K562 (cell line): ENCODE measurements around the gene REEP2. TPM values are rescaled to one million over a fixed set of nuclear protein-coding genes. Genes with fewer than 3 reads are reported as not detected.
A peak's percentile ranks its signal among the peaks of the same experiment; 100 is the strongest.

Experiments
- C11orf30 ChIP-seq: fragments of 450-650 bp; IDR thresholded peaks from 2 replicates; pipeline ENCODE4 v1.6.1; 2016; ENCODE audit warnings: low read depth, mild to moderate bottlenecking
- CBX8 ChIP-seq: fragments of 200-600 bp; sonication (generic); IDR thresholded peaks from 2 replicates; pipeline ENCODE4 v1.6.1; 2012; ENCODE audit warnings: borderline replicate concordance, mixed run types, low read depth, mild to moderate bottlenecking, moderate library complexity, mixed read lengths, low read length, control low read depth, inconsistent platforms; ENCODE audit not compliant: poor library complexity, severe bottlenecking; ENCODE audit errors: extremely low read depth
- EZH2 ChIP-seq: IDR thresholded peaks from 2 replicates; pipeline ENCODE4 v1.6.1; 2012; ENCODE audit warnings: low read depth, mild to moderate bottlenecking, inconsistent platforms, low read length, borderline replicate concordance
- FOXK2 ChIP-seq, 2 experiments: fragments of 450-650 bp; IDR thresholded peaks in 1 of 2; conservative IDR thresholded peaks in 1 of 2; 2 replicates each; pipeline ENCODE4 v1.6.1; 2016; ENCODE audit warnings: low read depth in 2 of 2, mild to moderate bottlenecking in 1 of 2
- GABPB2 ChIP-seq: fragments of 250-450 bp; sonication (Bioruptor Pico); conservative IDR thresholded peaks from 2 replicates; pipeline ENCODE4 v1.5.1; 2021; ENCODE audit warnings: mild to moderate bottlenecking
- GATAD2B ChIP-seq: fragments of 450-650 bp; IDR thresholded peaks from 2 replicates; pipeline ENCODE4 v1.6.1; 2017; ENCODE audit warnings: mild to moderate bottlenecking, borderline replicate concordance
- GTF2A2 ChIP-seq: IDR thresholded peaks from 2 replicates; pipeline ENCODE4 v1.6.1; 2016; ENCODE audit warnings: mild to moderate bottlenecking, missing genetic modification characterization, missing compliant biosample characterization
- HDAC1 ChIP-seq, 2 experiments: fragments of 450-650 bp; IDR thresholded peaks; 2 replicates each; pipeline ENCODE4 v1.6.1; 2016 to 2017; ENCODE audit warnings: inconsistent platforms in 1 of 2, mild to moderate bottlenecking in 1 of 2, moderate library complexity in 1 of 2
- MCM2 ChIP-seq: fragments of 450-650 bp; IDR thresholded peaks from 2 replicates; pipeline ENCODE4 v1.6.1; 2017; ENCODE audit warnings: low read depth, mild to moderate bottlenecking
- MECOM ChIP-seq: fragments of 250-450 bp; sonication (Bioruptor Pico); IDR thresholded peaks from 2 replicates; pipeline ENCODE4 v1.8.0; 2022; ENCODE audit warnings: inconsistent platforms
- NCOR1 ChIP-seq: fragments of 450-650 bp; IDR thresholded peaks from 2 replicates; pipeline ENCODE4 v1.6.1; 2016; ENCODE audit warnings: mild to moderate bottlenecking, moderate library complexity
- OTX1 ChIP-seq: fragments of 450-650 bp; formaldehyde crosslinking; IDR thresholded peaks from 2 replicates; pipeline ENCODE4 v1.4.0; 2022; ENCODE audit warnings: mild to moderate bottlenecking
- PCBP1 ChIP-seq: fragments of 200-400 bp; formaldehyde crosslinking; IDR thresholded peaks from 2 replicates; pipeline ENCODE4 v1.6.1; 2018; ENCODE audit warnings: mild to moderate bottlenecking, low read depth, low read length; ENCODE audit not compliant: poor library complexity, severe bottlenecking
- POLR2A ChIP-seq: fragments of 450-650 bp; conservative IDR thresholded peaks from 2 replicates; pipeline ENCODE4 v1.6.1; 2016
- TEAD1 ChIP-seq, 2 experiments: fragments of 450-650 bp in 1 of 2; sonication (generic) in 1 of 2; formaldehyde crosslinking; IDR thresholded peaks; 2 replicates each; pipeline versions ENCODE4 v1.4.0 to v1.8.0; 2020 to 2022; ENCODE audit warnings: mild to moderate bottlenecking in 2 of 2, missing genetic modification reagents in 1 of 2
- THRB ChIP-seq: fragments of 450-650 bp; formaldehyde crosslinking; conservative IDR thresholded peaks from 2 replicates; pipeline ENCODE4 v1.4.0; 2022; ENCODE audit warnings: mild to moderate bottlenecking, missing genetic modification characterization
- ZBTB26 ChIP-seq: fragments of 450-650 bp; formaldehyde crosslinking; IDR thresholded peaks from 2 replicates; pipeline ENCODE4 v1.4.0; 2022; ENCODE audit warnings: missing genetic modification characterization
- ZNF184 ChIP-seq: sonication (generic); formaldehyde crosslinking; IDR thresholded peaks from 2 replicates; pipeline ENCODE4 v1.5.0; 2020; ENCODE audit warnings: missing genetic modification reagents
- ZNF232 ChIP-seq: sonication (generic); formaldehyde crosslinking; IDR thresholded peaks from 2 replicates; pipeline ENCODE4 v1.8.0; 2022; ENCODE audit warnings: mild to moderate bottlenecking, missing genetic modification reagents
- ZNF431 ChIP-seq: sonication (generic); formaldehyde crosslinking; IDR thresholded peaks from 2 replicates; pipeline ENCODE4 v1.8.0; 2022; ENCODE audit warnings: mild to moderate bottlenecking, missing genetic modification reagents
- ZNF57 ChIP-seq: fragments of 450-650 bp; formaldehyde crosslinking; IDR thresholded peaks from 2 replicates; pipeline ENCODE4 v1.4.0; 2020; ENCODE audit warnings: mild to moderate bottlenecking, moderate library complexity
- polyA plus RNA-seq, 8 experiments: library from polyadenylated mRNA; depleted of rRNA in 4 of 8; stranded (reverse) in 5 of 8; unstranded in 3 of 8; fragments of >200 nt; fragmentation: Nextera tagmentation in 2 of 8; fragmentation: Illumina TruSeq in 1 of 8; extraction: Ambion mirVana in 2 of 8; extraction: Trizol in 1 of 8; gene quantifications; 2 replicates each; pipeline versions ENCODE4 v1.2.1 to v1.2.3, GENCODE V29; 2011 to 2014; ENCODE audit warnings: inconsistent platforms in 1 of 8, missing spikeins in 1 of 8
- total RNA-seq, 7 experiments: library from RNA; depleted of rRNA in 6 of 7; stranded (reverse); fragments of >200 nt in 6 of 7; fragmentation: Illumina TruSeq in 2 of 7; extraction: Trizol in 2 of 7; gene quantifications; 2 replicates each; pipeline versions ENCODE4 v1.2.1 to v1.2.3, GENCODE V29; 2011 to 2021; ENCODE audit warnings: low replicate concordance in 1 of 7
- TF ChIP-seq, protein P1 (sequence below): fragments of 250-450 bp; sonication (Bioruptor Pico); IDR thresholded peaks from 2 replicates; pipeline ENCODE4 v1.8.0; 2022; ENCODE audit warnings: inconsistent platforms, mild to moderate bottlenecking, moderate library complexity, borderline replicate concordance
- TF ChIP-seq, protein P2 (sequence below): sonication (generic); IDR thresholded peaks from 2 replicates; pipeline ENCODE4 v1.6.1; 2016

Gene REEP2
- total and polyA plus RNA-seq, 9 of the 15 experiments (the other 6 are each of a cell fraction or from before 2014, with no cell fraction given), result 0.03 to 1.1 (median 0.12) TPM; not detected in 1

- TF ChIP-seq THRB, result 0 out of 2 replicates have a peak, but pooled peaks have one; percentile 45
- TF ChIP-seq PCBP1, result peak; percentile 99
- no peak for TF ChIP-seq GABPB2 (CRISPR knock-in tag)
- TF ChIP-seq MECOM, result no peak
- TF ChIP-seq C11orf30, result no peak
- TF ChIP-seq, protein P1, sequence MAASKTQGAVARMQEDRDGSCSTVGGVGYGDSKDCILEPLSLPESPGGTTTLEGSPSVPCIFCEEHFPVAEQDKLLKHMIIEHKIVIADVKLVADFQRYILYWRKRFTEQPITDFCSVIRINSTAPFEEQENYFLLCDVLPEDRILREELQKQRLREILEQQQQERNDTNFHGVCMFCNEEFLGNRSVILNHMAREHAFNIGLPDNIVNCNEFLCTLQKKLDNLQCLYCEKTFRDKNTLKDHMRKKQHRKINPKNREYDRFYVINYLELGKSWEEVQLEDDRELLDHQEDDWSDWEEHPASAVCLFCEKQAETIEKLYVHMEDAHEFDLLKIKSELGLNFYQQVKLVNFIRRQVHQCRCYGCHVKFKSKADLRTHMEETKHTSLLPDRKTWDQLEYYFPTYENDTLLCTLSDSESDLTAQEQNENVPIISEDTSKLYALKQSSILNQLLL, result no peak
- no peak for TF ChIP-seq ZNF57 (CRISPR knock-in tag)
- TF ChIP-seq ZNF184 (CRISPR knock-in tag), result no peak
- 0 out of 2 replicates have a peak, but pooled peaks have one; percentile 37 for TF ChIP-seq NCOR1
- TF ChIP-seq OTX1 (CRISPR knock-in tag), result no peak
- TF ChIP-seq MCM2, result no peak
- TF ChIP-seq HDAC1 (IDR thresholded peaks at IDR 0.05), result no peak
- TF ChIP-seq GATAD2B, result peak; percentile 93
- TF ChIP-seq FOXK2 (conservative IDR thresholded peaks at IDR 0.05 in 1 of 2, IDR thresholded peaks at IDR 0.05 in 1 of 2; ENCODE audit: low read depth in 2 of 2), result no peak
- peak in 1 of 2 experiments; percentile 28; a peak in 1 of 4 replicates for TF ChIP-seq TEAD1 (CRISPR knock-in tag; IDR thresholded peaks at IDR 0.05)
- TF ChIP-seq, protein P2, sequence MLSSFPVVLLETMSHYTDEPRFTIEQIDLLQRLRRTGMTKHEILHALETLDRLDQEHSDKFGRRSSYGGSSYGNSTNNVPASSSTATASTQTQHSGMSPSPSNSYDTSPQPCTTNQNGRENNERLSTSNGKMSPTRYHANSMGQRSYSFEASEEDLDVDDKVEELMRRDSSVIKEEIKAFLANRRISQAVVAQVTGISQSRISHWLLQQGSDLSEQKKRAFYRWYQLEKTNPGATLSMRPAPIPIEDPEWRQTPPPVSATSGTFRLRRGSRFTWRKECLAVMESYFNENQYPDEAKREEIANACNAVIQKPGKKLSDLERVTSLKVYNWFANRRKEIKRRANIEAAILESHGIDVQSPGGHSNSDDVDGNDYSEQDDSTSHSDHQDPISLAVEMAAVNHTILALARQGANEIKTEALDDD, result no peak
- TF ChIP-seq ZNF431 (CRISPR knock-in tag), result no peak
- TF ChIP-seq CBX8, result no peak
- TF ChIP-seq ZBTB26 (CRISPR knock-in tag), result no peak
- peak; percentile 18; the same call in 1 of the 2 replicates for TF ChIP-seq EZH2
- peak; percentile 92 for TF ChIP-seq GTF2A2
- TF ChIP-seq POLR2A, result peak; percentile 99
- TF ChIP-seq ZNF232 (CRISPR knock-in tag), result 0 out of 2 replicates have a peak, but pooled peaks have one; percentile 36
Observed at GRCh38 chr5:138465261-138466124, 26.6 kb downstream of the REEP2 start, which contains the start of gene EGR1 (continued).
